Mesendoderm (in vitro differentiated cells): Measurements from ENCODE around the gene SYNM.

Experiments
- DNase-seq: peaks from one replicate; pipeline ENCODE4 v3.0.0; 2013
- H2AK5ac ChIP-seq: 2 replicates; pipeline ENCODE4 v1.6.1; 2013; ENCODE audit warnings: low read length, inconsistent platforms
- H2BK120ac ChIP-seq: 2 replicates; pipeline ENCODE4 v1.6.1; 2013; ENCODE audit warnings: low read depth, mild to moderate bottlenecking, low read length, moderate library complexity, mixed read lengths
- H2BK15ac ChIP-seq: replicated peaks from 2 replicates; pipeline ENCODE4 v1.6.1; 2013; ENCODE audit warnings: low read depth, mild to moderate bottlenecking, moderate library complexity
- H2BK5ac ChIP-seq: 2 replicates; pipeline ENCODE4 v1.6.1; 2013; ENCODE audit warnings: low read length, inconsistent platforms
- H3K18ac ChIP-seq: 2 replicates; pipeline ENCODE4 v1.6.1; 2013; ENCODE audit warnings: mild to moderate bottlenecking, low read length, mixed read lengths
- H3K23ac ChIP-seq: one replicate; pipeline ENCODE4 v1.6.1; 2013; ENCODE audit warnings: low read length
- H3K27ac ChIP-seq: 2 replicates; pipeline ENCODE4 v1.5.1; 2013; ENCODE audit warnings: low read depth, mild to moderate bottlenecking, inconsistent platforms, low read length, moderate library complexity
- H3K27me3 ChIP-seq: 2 replicates; pipeline ENCODE4 v1.6.1; 2013; ENCODE audit warnings: low read length, control low read depth, mild to moderate bottlenecking, inconsistent platforms; ENCODE audit not compliant: insufficient read depth, poor library complexity
- H3K36me3 ChIP-seq: 2 replicates; pipeline ENCODE4 v1.6.1; 2013; ENCODE audit warnings: low read length, inconsistent platforms; ENCODE audit not compliant: control insufficient read depth, insufficient read depth
- H3K4ac ChIP-seq: one replicate; pipeline ENCODE4 v1.6.1; 2013; ENCODE audit warnings: low read depth, mild to moderate bottlenecking, low read length, moderate library complexity
- H3K4me1 ChIP-seq: 2 replicates; pipeline ENCODE4 v1.6.1; 2013; ENCODE audit warnings: low read depth, low read length, inconsistent platforms; ENCODE audit not compliant: control insufficient read depth
- H3K4me2 ChIP-seq: 2 replicates; pipeline ENCODE4 v1.6.1; 2013; ENCODE audit warnings: low read length
- H3K4me3 ChIP-seq: 2 replicates; pipeline ENCODE4 v1.5.1; 2013; ENCODE audit warnings: mild to moderate bottlenecking, low read length
- H3K56ac ChIP-seq: one replicate; pipeline ENCODE4 v1.6.1; 2013; ENCODE audit warnings: low read length
- H3K79me1 ChIP-seq: 2 replicates; pipeline ENCODE4 v1.6.1; 2013; ENCODE audit warnings: low read length, inconsistent platforms
- H3K79me2 ChIP-seq: 2 replicates; pipeline ENCODE4 v1.6.1; 2013; ENCODE audit warnings: mild to moderate bottlenecking, low read length; ENCODE audit not compliant: control insufficient read depth, insufficient read depth
- H3K9ac ChIP-seq: 2 replicates; pipeline ENCODE4 v1.6.1; 2013; ENCODE audit warnings: low read length, inconsistent platforms
- H4K5ac ChIP-seq: one replicate; pipeline ENCODE4 v1.6.1; 2013; ENCODE audit warnings: low read length
- H4K8ac ChIP-seq: one replicate; pipeline ENCODE4 v1.6.1; 2013; ENCODE audit warnings: low read depth, mild to moderate bottlenecking, control low read depth, low read length, moderate library complexity
- WGBS: extraction: QIAGEN DNeasy Blood & Tissue Kit; methylation state at CpG from one replicate; pipeline ENCODE4 v1.1.7; 2013; ENCODE audit warnings: low lambda C conversion rate, missing lambda C conversion rate; ENCODE audit not compliant: insufficient coverage; ENCODE audit errors: extremely low coverage; 5-methylcytosine and 5-hydroxymethylcytosine counted together

The SYNM gene

DNA sequence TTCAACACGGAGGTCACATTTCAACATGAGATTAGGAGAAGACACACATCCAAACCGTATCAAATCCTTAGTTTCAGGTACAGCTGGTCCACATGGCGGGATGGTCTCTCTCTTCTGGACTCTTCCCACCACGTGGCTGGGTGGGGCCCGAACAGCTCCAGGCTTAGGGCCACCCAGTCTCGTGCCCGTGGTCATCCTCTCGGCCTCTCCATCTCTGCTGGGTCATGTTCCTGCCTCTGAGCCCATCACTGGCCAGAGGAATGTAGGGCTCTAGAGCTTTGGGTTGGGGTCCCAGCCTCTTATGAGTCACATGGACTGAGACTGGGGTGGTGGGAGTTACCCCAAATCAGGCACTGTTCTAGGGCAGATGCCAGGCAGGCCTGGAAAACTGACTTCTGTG, 12.2 kb downstream of the SYNM start:
- no peaks in the 10 kb centered on the region for H3K36me3 ChIP-seq
- H3K27ac ChIP-seq, result no peak overlapping the region
- H3K79me1 ChIP-seq, result no peaks in the 10 kb centered on the region
- peaks cover 2% of the 10 kb centered on the region for H3K4me1 ChIP-seq
- no peaks in the 10 kb centered on the region for H3K79me2 ChIP-seq
- no peak overlapping the region for H3K9ac ChIP-seq
- H3K4me2 ChIP-seq, result no peak overlapping the region
- no peaks in the 10 kb centered on the region for H3K27me3 ChIP-seq
- H3K4ac ChIP-seq, result no peak overlapping the region
- no peak for DNase-seq
- no peak overlapping the region for H2AK5ac ChIP-seq
- no CpG with 5 or more reads among the region's 8 CpGs for WGBS
- H3K56ac ChIP-seq, result no peak overlapping the region
- no peak overlapping the region for H2BK15ac ChIP-seq
- no peak overlapping the region for H3K23ac ChIP-seq
- no peak overlapping the region for H2BK5ac ChIP-seq
- no peak overlapping the region for H3K18ac ChIP-seq
- H4K5ac ChIP-seq, result no peak overlapping the region
- H3K4me3 ChIP-seq, result no peak overlapping the region
- H4K8ac ChIP-seq, result no peak overlapping the region
- H2BK120ac ChIP-seq, result no peak overlapping the region

DNA sequence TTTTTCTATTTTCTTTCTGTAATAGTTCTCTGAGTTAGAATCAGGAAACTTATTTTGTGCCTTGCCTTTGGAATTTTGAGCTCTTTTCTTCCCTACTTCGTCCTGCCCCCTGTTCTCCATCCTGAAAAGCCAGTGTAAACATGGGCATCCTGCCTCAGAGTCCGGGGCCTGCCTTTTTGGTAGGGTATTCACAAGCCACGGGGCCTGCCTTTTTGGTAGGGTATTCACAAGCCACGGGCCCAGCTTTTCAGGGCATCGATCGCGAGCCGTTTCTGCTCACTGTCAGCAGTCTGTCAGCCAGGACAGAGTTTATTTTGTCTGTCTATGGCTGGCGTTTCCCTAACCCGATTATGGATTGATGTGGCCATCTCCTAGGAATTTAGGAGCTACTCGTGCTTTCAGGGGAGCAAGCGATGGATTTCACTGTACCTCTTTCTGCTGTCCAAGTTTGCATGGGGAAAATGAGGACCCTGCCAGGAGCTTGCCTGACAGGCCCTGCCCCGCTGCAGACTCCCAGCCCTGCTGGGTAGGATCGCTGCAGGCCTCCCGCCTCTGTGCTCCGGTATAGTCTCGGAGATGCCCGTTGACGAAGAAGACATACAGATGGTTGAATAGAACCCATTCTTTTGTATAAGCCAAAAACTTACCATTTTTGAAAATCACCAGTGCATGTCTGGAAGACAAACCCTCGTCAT, 12.8 kb downstream of the SYNM start:
- H3K23ac ChIP-seq, result no peak overlapping the region
- H3K4me3 ChIP-seq, result no peak overlapping the region
- H3K4me1 ChIP-seq, result peaks cover 2% of the 10 kb centered on the region
- no peak overlapping the region for H3K9ac ChIP-seq
- WGBS, result no CpG with 5 or more reads among the region's 20 CpGs
- DNase-seq, result no peak
- no peak overlapping the region for H3K27ac ChIP-seq
- no peak overlapping the region for H2AK5ac ChIP-seq
- no peaks in the 10 kb centered on the region for H3K36me3 ChIP-seq
- H2BK15ac ChIP-seq, result no peak overlapping the region
- H3K4ac ChIP-seq, result no peak overlapping the region
- H3K79me1 ChIP-seq, result no peaks in the 10 kb centered on the region
- no peak overlapping the region for H3K4me2 ChIP-seq
- H4K8ac ChIP-seq, result no peak overlapping the region
- no peak overlapping the region for H3K56ac ChIP-seq
- H3K27me3 ChIP-seq, result no peaks in the 10 kb centered on the region
- H3K79me2 ChIP-seq, result no peaks in the 10 kb centered on the region
- no peak overlapping the region for H2BK5ac ChIP-seq
- no peak overlapping the region for H3K18ac ChIP-seq
- no peak overlapping the region for H4K5ac ChIP-seq
- H2BK120ac ChIP-seq, result no peak overlapping the region

DNA sequence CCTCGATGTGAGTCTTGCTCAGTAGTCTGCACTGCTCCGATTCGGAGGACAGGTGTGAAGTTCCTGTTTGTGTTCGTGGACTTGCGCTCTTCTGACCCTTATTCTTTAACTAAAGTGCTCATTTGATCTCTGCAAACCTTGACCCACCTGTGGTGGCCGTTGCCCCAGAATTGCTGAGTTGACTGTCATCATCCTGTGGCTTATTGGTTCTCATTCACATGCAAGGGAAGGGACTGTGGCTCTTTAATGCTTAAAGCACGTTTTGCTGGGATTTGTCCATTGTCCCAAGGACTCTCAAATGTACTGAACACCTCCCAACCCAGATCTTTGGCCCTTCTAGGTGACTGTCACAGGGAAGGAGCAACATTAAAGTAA, 13.4 kb downstream of the SYNM start:
- no peaks in the 10 kb centered on the region for H3K36me3 ChIP-seq
- WGBS, result no CpG with 5 or more reads among the region's 7 CpGs
- peaks cover 2% of the 10 kb centered on the region for H3K4me1 ChIP-seq
- no peak overlapping the region for H3K4me2 ChIP-seq
- DNase-seq, result no peak
- no peak overlapping the region for H3K27ac ChIP-seq
- H3K56ac ChIP-seq, result no peak overlapping the region
- H2BK120ac ChIP-seq, result no peak overlapping the region
- H3K23ac ChIP-seq, result no peak overlapping the region
- H2AK5ac ChIP-seq, result no peak overlapping the region
- no peak overlapping the region for H3K4me3 ChIP-seq
- H3K9ac ChIP-seq, result no peak overlapping the region
- H2BK15ac ChIP-seq, result no peak overlapping the region
- no peaks in the 10 kb centered on the region for H3K79me1 ChIP-seq
- no peak overlapping the region for H3K18ac ChIP-seq
- H3K4ac ChIP-seq, result no peak overlapping the region
- no peaks in the 10 kb centered on the region for H3K79me2 ChIP-seq
- no peaks in the 10 kb centered on the region for H3K27me3 ChIP-seq
- no peak overlapping the region for H4K8ac ChIP-seq
- H2BK5ac ChIP-seq, result no peak overlapping the region
- H4K5ac ChIP-seq, result no peak overlapping the region

GRCh38 chr15:99118801-99119546, 14.1 kb downstream of the SYNM start:
- Histone ChIP-seq H3K4ac (no peak overlapping the region), H3K4me3 (no peak overlapping the region), H3K18ac (no peak overlapping the region), H4K8ac (no peak overlapping the region), H3K4me1 (peaks cover 2% of the 10 kb centered on the region), H3K27ac (no peak overlapping the region), H2BK15ac (no peak overlapping the region), H3K79me2 (no peaks in the 10 kb centered on the region), H3K4me2 (no peak overlapping the region), H2BK120ac (no peak overlapping the region), H3K23ac (no peak overlapping the region), H3K56ac (no peak overlapping the region), H3K36me3 (no peaks in the 10 kb centered on the region), H2AK5ac (no peak overlapping the region), H3K27me3 (no peaks in the 10 kb centered on the region), H3K9ac (no peak overlapping the region), H4K5ac (no peak overlapping the region), H2BK5ac (no peak overlapping the region), H3K79me1 (no peaks in the 10 kb centered on the region)
- DNase-seq, result no peak
- WGBS, result no CpG with 5 or more reads among the region's 22 CpGs

DNA sequence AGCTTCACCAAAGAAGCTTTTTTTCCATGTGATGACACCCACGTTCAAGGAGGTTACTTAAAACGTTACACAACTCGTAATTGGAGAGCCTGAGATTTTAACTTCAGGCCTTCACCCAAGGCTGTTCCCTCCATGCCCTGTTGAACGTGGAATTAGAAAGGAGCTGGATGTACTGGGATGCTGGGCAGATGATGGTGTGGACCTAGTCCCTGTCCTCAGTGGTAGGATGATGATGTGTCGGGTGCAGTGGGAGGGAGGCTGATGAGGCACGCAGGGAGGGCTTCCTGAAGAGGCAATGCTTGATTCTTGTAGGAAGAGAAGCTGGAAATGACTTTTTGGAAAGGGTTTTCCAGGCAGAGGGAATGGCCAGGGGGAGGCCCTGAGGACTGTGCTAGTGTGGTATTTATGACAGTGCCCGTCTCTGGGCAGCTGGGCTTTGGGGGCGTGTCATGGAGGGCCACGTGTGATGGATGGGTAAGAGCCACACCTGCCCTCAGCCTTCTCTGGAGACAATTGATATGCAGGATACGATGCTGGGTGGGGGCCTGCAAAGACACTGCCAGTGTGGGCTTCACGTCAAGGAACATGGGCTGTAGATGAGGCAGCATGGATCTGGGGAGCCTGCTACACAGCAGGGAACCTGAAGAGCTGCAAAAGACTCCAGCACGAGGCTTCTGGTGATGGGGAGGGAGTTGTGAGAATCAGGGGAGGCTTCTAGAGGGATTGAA, 15.3 kb downstream of the SYNM start:
- Histone ChIP-seq H3K36me3 (no peaks in the 10 kb centered on the region), H3K4me1 (peaks cover 6% of the 10 kb centered on the region), H2BK15ac (no peak overlapping the region), H3K27me3 (no peaks in the 10 kb centered on the region), H4K5ac (no peak overlapping the region), H3K79me1 (no peaks in the 10 kb centered on the region), H3K4me2 (no peak overlapping the region), H2AK5ac (no peak overlapping the region), H3K18ac (no peak overlapping the region), H3K23ac (no peak overlapping the region), H4K8ac (no peak overlapping the region), H3K56ac (no peak overlapping the region), H3K4me3 (no peak overlapping the region), H3K27ac (no peak overlapping the region), H3K9ac (no peak overlapping the region), H2BK5ac (no peak overlapping the region), H2BK120ac (no peak overlapping the region), H3K4ac (no peak overlapping the region), H3K79me2 (no peaks in the 10 kb centered on the region)
- DNase-seq, result no peak
- WGBS, result no CpG with 5 or more reads among the region's 12 CpGs
